ENCODE measurements around the gene PITPNC1.

- TF ChIP-seq POLR2A (IDR thresholded peaks at IDR 0.05) (no peak), CTCF (IDR thresholded peaks at IDR 0.05) (no peak), POLR2AphosphoS5 (IDR thresholded peaks at IDR 0.05) (no peak)
Measured at GRCh38 chr17:67358612-67359011, 18.5 kb upstream of the PITPNC1 start.

All from breast epithelium (tissue), 3 donors.